Measurements from ENCODE around the gene METTL8. TPM values are rescaled to one million over a fixed set of nuclear protein-coding genes. Genes with fewer than 3 reads are reported as not detected.

METTL8 gene
- total RNA-seq, 1 experiment from 2014 or later = 27.7 TPM

- in situ Hi-C loops (cut with HindIII; ENCODE audit: low pct_unique_long_range_greater_than_20kb, low sequenced_read_pairs) = no loop called here
- no peak for DNase-seq (ENCODE audit: low read depth, low spot score)
- TF ChIP-seq TCF7L2 (IDR thresholded peaks at IDR 0.05; ENCODE audit: low read depth, low read length) (no peak), POLR2AphosphoS5 (IDR thresholded peaks at IDR 0.05; ENCODE audit: low read depth, low read length) (no peak), CTCF (IDR thresholded peaks at IDR 0.05) (no peak)
- H3K27ac ChIP-seq (ENCODE audit: low read length) = no peak overlapping the region
- POLR2A ChIA-PET = no interaction called here
- CTCF ChIA-PET = no interaction called here
- no peak overlapping the region for H3K4me3 ChIP-seq (ENCODE audit: low read depth in 2 of 2, low read length in 2 of 2)
- intact Hi-C loops (cut with micrococcal nuclease; ENCODE audit: unreplicated experiment) = no loop called here
- ATAC-seq = no peak
- BruUV-seq (replicated peaks) = no TSS peak
- 0 out of 2 replicates have a peak, but pooled peaks cover 3% of the 10 kb centered on the region for H3K4me1 ChIP-seq (ENCODE audit: control insufficient read depth, insufficient read depth, low read length)
- no peaks in the 10 kb centered on the region for H3K27me3 ChIP-seq (ENCODE audit: control insufficient read depth, insufficient read depth, low read length)
- no peaks in the 10 kb centered on the region for H3K36me3 ChIP-seq (ENCODE audit: control insufficient read depth, insufficient read depth, low read length)
- H3K9me3 ChIP-seq (ENCODE audit: control insufficient read depth, insufficient read depth, low read depth, low read length) = peaks cover 10% of the 10 kb centered on the region; the same call in 1 of the 2 replicates
Measured at GRCh38 chr2:171402906-171403580, 30.7 kb downstream of the METTL8 start.

- TF ChIP-seq TCF7L2 (IDR thresholded peaks at IDR 0.05; ENCODE audit: low read depth, low read length) (no peak), SIN3A (IDR thresholded peaks at IDR 0.05; ENCODE audit: borderline replicate concordance, insufficient read depth, low read depth, low read length) (no peak), CTCF (IDR thresholded peaks at IDR 0.05) (no peak), POLR2AphosphoS5 (IDR thresholded peaks at IDR 0.05; ENCODE audit: low read depth, low read length) (no peak)
- no peak for DNase-seq (ENCODE audit: low read depth, low spot score)
- no peaks in the 10 kb centered on the region for H3K36me3 ChIP-seq (ENCODE audit: control insufficient read depth, insufficient read depth, low read length)
- no peak for ATAC-seq
- ChIA-PET POLR2A (no interaction called here), CTCF (no interaction called here)
- H3K4me3 ChIP-seq (ENCODE audit: low read depth in 2 of 2, low read length in 2 of 2) = no peak overlapping the region
- no TSS peak for BruUV-seq (replicated peaks)
- intact Hi-C loops (cut with micrococcal nuclease; ENCODE audit: unreplicated experiment) (no loop called here), in situ Hi-C loops (cut with HindIII; ENCODE audit: low pct_unique_long_range_greater_than_20kb, low sequenced_read_pairs) (no loop called here)
- peaks cover 10% of the 10 kb centered on the region; the same call in 1 of the 2 replicates for H3K9me3 ChIP-seq (ENCODE audit: control insufficient read depth, insufficient read depth, low read depth, low read length)
- no peaks in the 10 kb centered on the region for H3K27me3 ChIP-seq (ENCODE audit: control insufficient read depth, insufficient read depth, low read length)
- H3K27ac ChIP-seq (ENCODE audit: low read length) = no peak overlapping the region
- H3K4me1 ChIP-seq (ENCODE audit: control insufficient read depth, insufficient read depth, low read length) = 0 out of 2 replicates have a peak, but pooled peaks cover 3% of the 10 kb centered on the region
Measured at GRCh38 chr2:171401947-171402346, 31.8 kb downstream of the METTL8 start.

GRCh38 chr2:171400395-171400794 lies 33.4 kb downstream of the METTL8 start:
- intact Hi-C loops (cut with micrococcal nuclease; ENCODE audit: unreplicated experiment) = no loop called here
- H3K36me3 ChIP-seq (ENCODE audit: control insufficient read depth, insufficient read depth, low read length) = no peaks in the 10 kb centered on the region
- no peak for TF ChIP-seq CTCF (IDR thresholded peaks at IDR 0.05)
- TF ChIP-seq POLR2AphosphoS5 (IDR thresholded peaks at IDR 0.05; ENCODE audit: low read depth, low read length) = no peak
- TF ChIP-seq SIN3A (IDR thresholded peaks at IDR 0.05; ENCODE audit: borderline replicate concordance, insufficient read depth, low read depth, low read length) = no peak
- no peak for TF ChIP-seq TCF7L2 (IDR thresholded peaks at IDR 0.05; ENCODE audit: low read depth, low read length)
- TF ChIP-seq REST (IDR thresholded peaks at IDR 0.05; ENCODE audit: insufficient read depth in 1 of 2, low read depth in 2 of 2, low read length in 1 of 2) = no peak
- DNase-seq (ENCODE audit: low read depth, low spot score) (no peak), ATAC-seq (no peak)
- H3K4me3 ChIP-seq (ENCODE audit: low read depth in 2 of 2, low read length in 2 of 2) = no peak overlapping the region
- BruUV-seq (replicated peaks) = no TSS peak
- H3K4me1 ChIP-seq (ENCODE audit: control insufficient read depth, insufficient read depth, low read length) = 0 out of 2 replicates have a peak, but pooled peaks cover 3% of the 10 kb centered on the region
- peaks cover 10% of the 10 kb centered on the region; the same call in 1 of the 2 replicates for H3K9me3 ChIP-seq (ENCODE audit: control insufficient read depth, insufficient read depth, low read depth, low read length)
- in situ Hi-C loops (cut with HindIII; ENCODE audit: low pct_unique_long_range_greater_than_20kb, low sequenced_read_pairs) = no loop called here
- POLR2A ChIA-PET = interaction anchor here (0.6 kb wide), 1 partner anchor 606 kb away, joined by 3 read pairs; no protein-coding TSS in a partner anchor
- no peak overlapping the region for H3K27ac ChIP-seq (ENCODE audit: low read length)
- no peaks in the 10 kb centered on the region for H3K27me3 ChIP-seq (ENCODE audit: control insufficient read depth, insufficient read depth, low read length)
- CTCF ChIA-PET = no interaction called here
